DMS114 treated with DMSO at 0.1 percent for 48 hours (cell line): ENCODE measurements around the gene ZNF654.

ENCODE experiments used
- DNase-seq: peaks from one replicate; lab custom pipeline; 2025; ENCODE audit not compliant: unreplicated experiment; lab: John Stamatoyannopoulos, UW

The ZNF654 gene

GRCh38 chr3:88192631-88193030 lies 133.6 kb downstream of the ZNF654 start:
- no peak for DNase-seq
